Fibroblast of pulmonary artery (primary cell): ENCODE results near the gene STK24.

Experiments used
- DNase-seq: peaks from one replicate; pipeline ENCODE4 v3.0.0-alpha.2; 2010; ENCODE audit warnings: low read depth
- H3K4me3 ChIP-seq: replicated peaks from 2 replicates; pipeline ENCODE4 v1.5.1; 2011; ENCODE audit warnings: low read depth, mild to moderate bottlenecking, control low read depth, low read length, moderate library complexity
- CTCF ChIP-seq: IDR thresholded peaks from 2 replicates; pipeline ENCODE4 v1.5.1; 2011; ENCODE audit warnings: mild to moderate bottlenecking, control low read depth, low read length, inconsistent platforms; ENCODE audit errors: missing control alignments

Gene STK24

GRCh38 chr13:98492335-98493041, 84.4 kb downstream of the STK24 start:
- no peak overlapping the region for H3K4me3 ChIP-seq
- DNase-seq: no peak
- TF ChIP-seq CTCF: no peak

- no peak for DNase-seq
- no peak for TF ChIP-seq CTCF
- H3K4me3 ChIP-seq: no peak overlapping the region
Observed at GRCh38 chr13:98490866-98491265, 86.0 kb downstream of the STK24 start.

- no peak for DNase-seq
- H3K4me3 ChIP-seq: no peak overlapping the region
- no peak for TF ChIP-seq CTCF
Observed at GRCh38 chr13:98490195-98490836, 86.6 kb downstream of the STK24 start.

- DNase-seq: no peak
- no peak for TF ChIP-seq CTCF
- no peak overlapping the region for H3K4me3 ChIP-seq
Observed at GRCh38 chr13:98489446-98490194, 87.3 kb downstream of the STK24 start.

GRCh38 chr13:98488736-98489135, 88.2 kb downstream of the STK24 start:
- TF ChIP-seq CTCF: no peak
- DNase-seq: no peak
- no peak overlapping the region for H3K4me3 ChIP-seq

- no peak for DNase-seq
- no peak for TF ChIP-seq CTCF
- no peak overlapping the region for H3K4me3 ChIP-seq
Observed at GRCh38 chr13:98487522-98487921, 89.4 kb downstream of the STK24 start.
